Stimulated activated CD8-positive, alpha-beta memory T cell treated with anti-CD3 and anti-CD28 coated beads, Interleukin-4, amount 100 ng/mL, for 4 hours (primary cell): Measurements from ENCODE around the gene VEPH1.

Experiments used
- DNase-seq, 2 donors: peaks; one replicate each; pipeline ENCODE4 v3.0.0-alpha.2; 2020; ENCODE audit warnings: low read depth in 2 of 2, low spot score in 1 of 2

The VEPH1 gene

DNA sequence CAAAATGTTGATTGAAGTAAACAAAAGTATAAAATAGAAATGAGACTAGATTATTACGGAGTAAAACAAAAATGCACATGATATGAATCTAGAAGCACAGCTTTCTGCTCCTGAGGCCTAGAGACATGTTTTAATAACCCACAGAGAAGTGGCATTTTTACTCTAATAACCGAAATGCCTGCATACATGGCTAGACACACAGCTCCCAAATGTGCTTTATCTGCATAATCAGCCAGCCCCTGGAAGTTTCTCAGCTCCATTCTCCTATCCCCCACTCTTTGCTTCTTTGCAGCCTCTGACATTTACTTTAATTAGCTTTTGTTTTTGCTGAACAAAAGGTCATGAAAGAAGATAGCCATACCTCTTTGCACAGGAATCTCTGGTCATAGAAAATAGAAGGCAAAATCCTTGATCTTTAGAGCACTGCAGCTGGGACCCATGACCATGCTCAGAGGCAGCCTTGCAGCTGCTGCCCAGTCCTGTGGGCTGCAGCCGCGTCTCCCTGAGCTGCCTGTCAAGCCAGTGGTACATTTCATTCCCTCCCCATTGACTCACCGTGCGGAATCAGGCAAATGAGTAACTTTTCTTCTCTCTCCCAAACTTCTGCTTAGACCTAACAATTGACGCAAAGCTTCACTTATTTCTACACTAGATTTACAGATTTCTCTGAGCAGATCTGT lies at the start of gene VEPH1:
Gene VEPH1 (minus strand): TSS at position 501 of the 680 bp plus-strand sequence. CDS start 8,067 bp downstream, outside the sequence.
- no peak for DNase-seq

DNA sequence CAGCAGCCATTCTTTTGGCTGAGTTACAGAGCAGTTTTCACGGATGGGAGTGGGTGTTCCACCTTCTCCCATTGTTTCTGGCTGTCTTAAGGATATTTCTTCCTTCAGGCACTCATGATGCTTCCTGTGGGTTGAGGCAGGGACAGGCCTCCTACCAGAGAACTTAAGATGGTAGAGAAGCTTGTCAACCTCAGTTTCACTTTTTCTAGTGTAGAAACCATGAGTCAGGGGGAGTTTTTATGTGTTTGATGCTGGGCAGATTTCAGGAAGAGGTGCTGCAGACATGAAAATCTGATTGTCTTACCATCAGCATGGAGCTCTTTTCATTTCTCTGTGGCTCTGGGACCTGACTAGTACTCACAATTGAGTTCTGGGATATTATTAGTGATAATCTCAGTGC lies 48.7 kb upstream of the VEPH1 start:
- no peak for DNase-seq

DNA sequence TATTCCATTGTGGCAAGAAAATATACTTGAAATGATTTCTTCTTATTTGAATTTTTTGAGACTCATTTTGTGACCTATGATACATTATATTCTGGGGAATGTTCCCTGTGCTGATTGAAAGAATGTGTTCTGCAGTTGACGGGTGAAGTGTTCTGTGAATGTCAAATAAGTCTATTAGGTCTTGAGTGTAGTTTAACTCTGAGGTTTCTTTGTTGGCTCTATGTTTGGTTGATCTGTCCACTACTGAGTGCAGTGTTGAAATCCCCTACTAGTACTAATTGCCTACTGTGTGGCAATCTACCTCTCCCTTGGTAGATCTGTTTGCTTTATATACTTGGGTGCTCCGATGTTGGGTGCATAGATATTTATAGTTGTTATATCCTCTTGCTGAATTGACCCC lies 46.3 kb upstream of the VEPH1 start:
- no peak for DNase-seq

DNA sequence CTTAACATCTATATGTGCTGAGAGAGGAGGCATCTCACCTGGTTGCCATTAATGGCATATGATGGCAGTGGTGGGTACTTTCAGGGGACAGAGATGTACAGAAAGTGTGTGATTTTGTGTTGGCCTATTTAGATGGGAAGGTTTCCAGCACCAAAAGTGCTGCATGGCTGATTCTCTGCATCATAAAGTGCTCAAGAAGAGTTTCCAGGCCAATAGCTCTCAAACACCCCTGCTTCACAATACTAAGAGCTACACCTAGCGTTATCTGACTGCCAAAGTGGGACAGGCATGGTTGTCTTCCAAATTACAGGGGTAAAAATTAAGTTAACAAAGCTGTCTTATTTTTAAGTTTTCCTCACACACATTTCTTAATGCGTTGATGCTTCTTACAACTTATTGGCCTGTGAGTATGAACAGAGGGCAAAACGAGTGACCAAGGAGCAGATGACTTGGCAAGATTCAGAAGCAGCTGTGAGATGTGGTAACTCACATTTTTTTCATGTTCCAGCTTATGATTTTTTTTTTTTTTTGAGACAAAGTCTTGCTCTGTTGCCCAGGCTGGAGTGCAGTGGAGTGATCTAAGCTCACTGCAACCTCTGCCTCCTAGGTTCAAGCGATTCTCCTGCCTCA lies 41.4 kb upstream of the VEPH1 start:
- DNase-seq, result no peak

DNA sequence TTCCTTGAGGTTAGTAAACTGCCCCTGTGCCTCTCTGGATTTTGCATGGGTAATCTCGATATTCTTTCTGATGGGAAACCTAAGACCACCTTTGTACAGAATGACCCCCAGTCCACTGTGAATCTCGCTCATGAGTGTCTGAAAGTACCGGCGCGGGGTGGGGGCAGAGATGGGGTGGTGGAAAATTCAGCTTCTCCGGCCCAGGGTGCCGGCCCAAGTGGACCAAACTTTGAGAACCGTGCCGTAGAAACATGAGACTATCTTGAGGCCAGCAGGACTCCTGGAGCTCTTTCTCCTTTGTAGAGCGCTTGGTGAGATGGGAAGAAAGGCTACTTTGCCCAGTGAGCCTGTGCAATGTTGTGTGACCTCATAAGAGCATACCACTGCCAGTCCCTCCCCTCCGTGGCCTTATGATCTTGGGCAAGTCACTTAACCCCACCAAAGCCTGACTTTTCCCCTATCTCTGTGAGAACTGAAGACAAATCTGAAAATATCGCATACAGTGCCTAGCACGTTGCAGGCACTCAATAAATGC lies 40.4 kb upstream of the VEPH1 start:
- DNase-seq, result no peak

DNA sequence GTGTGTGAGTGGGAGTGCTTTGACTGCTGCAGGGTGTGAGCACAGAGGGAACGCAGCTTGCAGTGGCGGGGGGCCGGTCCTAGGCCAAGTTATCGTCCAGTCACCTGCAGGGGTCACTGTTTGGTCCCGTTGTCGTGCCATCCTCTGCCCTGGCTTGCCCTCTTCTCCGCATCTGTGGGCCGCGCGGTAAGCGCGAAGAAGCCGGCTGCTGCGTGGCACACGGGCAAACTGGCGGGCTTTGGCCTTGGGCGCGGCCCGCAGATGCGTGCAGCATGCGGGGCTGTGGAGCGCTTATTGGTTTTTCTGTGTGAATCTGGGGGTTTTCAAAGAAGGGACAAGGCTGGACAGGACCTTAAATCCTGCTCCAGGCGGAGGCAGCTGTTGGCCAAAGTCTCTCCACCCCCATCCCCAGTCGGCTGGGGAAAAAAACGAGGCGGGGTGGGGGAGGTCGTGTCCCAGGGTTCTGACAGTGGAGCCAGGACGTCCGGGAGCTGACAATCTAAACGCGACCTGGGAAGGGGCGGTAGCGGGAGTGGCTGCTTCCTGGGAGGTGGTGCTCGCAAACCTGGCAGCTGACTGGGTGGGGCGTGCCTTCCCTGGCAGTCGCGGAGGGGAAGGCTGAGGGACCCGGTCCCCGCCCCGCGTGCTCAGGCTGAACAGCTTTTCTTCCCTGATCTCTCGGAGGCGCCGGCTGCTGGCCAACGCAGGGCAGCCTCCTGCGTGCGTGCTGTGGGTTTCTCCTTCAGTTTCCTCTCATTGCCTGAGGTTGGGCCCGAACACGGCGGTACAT lies 39.7 kb upstream of the VEPH1 start:
- DNase-seq, result no peak

DNA sequence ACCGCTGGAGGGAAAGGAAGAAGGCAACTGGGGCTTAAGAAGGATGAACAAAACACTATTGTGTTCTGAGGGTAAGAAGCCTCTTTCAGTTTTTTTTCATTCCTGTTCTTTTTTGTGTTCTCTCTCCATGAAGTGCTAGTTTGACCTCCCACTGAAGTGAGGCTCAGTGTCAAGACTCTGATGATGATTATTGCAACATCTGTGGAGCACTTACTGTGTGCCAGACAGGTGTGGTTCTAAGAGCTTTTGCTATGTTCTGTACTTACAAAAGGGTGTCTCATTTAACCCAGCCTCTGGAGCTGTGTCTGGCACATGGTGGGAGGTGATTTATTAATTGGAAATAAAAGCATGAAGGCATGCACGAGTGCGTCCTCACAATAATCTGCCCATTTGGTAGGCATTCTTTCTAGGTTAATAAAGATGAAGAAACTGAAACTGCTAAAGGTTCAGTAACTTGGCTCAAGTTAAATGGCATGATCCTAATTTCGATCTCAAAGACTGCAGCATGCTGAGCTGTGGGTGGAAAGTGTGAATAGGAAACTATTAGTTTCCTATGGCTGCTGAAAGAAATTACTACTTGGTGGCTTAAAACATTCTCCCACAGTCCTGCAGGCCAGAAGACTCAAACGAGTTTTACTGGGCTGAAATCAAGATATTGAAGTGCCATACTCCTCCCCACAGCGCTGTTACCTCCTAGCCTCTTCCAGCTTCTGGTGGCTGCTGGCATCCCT lies 38.5 kb upstream of the VEPH1 start:
- DNase-seq, result no peak

DNA sequence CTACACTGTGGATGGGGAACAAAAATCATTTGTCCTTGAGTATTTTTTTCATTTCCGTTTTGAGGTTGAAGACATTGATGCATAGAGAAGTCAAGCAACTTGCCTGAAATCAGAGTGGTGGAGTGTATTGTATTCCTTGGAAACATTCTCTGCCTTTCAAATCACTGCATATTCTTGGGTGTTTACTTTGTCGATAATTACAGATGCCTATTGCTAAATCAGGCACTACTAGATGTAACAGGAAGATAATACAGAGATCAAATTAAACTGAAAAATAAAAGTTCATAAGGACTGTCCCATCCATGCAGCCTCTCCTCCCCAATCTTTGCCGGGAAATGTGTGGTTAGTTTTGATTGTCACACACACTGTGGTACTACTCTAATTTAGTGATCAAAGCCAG lies 37.4 kb upstream of the VEPH1 start:
- DNase-seq, result no peak

DNA sequence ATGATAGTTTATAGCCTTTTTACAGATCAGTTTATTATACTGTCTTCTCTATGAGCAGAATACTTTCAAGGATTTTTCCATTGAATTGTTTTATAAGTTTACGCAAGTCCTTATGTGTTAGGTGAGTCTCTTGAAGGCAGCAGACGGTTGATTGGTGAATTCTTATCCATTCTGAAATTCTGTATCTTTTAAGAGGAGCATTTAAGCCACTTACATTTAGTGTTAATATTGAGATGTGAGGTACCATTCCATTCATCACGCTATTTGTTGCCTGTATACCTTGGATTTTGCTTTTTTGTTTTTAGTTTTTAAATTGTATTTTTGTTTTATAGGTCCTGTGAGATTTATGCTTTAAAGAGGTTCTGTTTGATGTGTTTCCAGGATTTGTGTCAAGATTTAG lies 32.5 kb upstream of the VEPH1 start:
- no peak for DNase-seq

DNA sequence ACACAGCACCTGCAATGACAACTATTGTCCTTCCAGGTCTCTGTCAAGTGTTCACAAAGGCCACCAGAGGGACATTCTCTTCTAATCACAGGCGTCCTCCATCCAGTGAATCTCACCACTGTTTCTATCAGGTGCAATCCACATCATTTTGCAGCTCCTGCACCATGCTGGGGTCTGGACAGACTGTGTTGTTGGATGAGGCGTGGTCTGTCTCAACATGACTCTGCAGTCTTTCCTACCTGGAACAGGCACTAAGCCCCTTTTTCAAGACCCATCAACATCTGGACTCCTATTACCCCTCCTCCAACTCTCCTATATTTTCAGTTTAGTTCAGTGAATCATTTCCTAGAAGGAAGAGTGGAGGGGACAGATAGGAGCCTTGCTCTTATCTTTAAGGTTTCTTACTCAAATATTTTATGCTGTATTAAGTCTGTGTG lies 31.5 kb upstream of the VEPH1 start:
- no peak for DNase-seq

DNA sequence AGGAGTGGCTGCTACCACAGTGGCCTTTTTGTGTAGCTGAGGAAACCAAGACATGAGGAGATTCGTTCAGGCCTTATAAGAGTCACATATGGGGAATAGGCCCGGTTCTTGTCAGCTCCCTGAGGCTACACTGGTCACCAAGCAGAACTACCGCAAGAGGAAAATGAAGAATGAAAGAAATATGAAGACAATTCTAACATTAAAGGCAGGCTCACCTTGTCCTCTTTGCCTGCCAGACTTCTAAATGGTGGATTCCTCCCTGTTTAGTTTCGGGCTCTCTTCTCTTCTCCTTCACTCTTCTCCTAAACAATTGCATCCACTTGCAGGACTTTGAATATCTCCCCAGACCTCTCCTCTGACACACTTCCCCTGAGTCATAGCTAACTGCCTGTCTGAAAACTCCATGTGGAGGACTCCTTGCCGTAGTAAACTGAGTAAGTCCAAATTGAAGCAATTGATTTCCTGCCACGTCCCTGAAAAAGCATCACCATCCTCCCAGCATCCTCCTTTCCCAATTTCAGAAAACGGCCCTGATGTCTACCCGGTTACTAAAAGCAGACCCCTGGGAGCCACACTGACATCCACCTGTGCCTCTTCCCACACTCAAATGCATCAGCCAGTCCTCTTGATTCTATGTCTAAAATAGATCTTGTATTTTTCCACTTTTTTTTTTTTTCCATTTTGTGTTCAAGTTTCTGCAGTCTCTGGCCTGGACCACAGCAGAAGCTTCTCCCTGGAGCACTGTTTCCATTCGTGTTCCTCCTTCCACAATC lies 30.3 kb upstream of the VEPH1 start:
- no peak for DNase-seq

DNA sequence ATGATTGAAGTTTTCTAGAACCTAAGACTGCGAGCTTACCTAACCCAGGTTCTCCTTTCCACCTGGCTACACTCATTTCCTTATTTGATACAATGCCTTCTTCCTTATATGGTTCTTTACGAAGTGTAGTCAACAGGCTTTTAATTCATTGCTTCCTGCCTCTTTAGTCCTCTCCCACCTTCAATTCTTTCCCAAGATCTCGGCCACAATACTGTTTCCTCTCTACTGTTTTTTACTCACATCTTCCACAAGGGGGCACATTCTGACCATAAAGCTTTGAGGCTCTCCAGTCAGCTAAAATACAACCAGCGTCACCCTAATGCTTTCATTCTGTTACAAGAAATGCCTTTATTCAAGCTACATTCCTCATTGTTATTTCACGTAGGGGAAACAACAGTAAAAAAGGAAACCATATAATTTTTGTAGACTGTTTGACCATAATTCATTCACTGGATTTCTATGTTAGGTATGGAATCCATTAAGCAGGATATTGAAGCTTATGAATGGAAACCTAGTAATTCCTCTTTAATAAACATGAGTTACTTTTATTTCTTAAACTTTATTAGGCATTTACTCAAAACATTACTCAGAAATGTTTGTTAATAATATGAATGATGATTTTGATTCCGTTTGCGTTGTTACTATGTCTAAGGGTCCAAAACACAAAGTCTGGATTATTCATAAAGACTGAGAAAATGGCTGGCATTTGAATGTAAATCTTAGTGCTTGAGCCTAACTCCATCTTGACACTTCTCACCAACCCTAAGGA lies 29.5 kb upstream of the VEPH1 start:
- DNase-seq, result no peak

DNA sequence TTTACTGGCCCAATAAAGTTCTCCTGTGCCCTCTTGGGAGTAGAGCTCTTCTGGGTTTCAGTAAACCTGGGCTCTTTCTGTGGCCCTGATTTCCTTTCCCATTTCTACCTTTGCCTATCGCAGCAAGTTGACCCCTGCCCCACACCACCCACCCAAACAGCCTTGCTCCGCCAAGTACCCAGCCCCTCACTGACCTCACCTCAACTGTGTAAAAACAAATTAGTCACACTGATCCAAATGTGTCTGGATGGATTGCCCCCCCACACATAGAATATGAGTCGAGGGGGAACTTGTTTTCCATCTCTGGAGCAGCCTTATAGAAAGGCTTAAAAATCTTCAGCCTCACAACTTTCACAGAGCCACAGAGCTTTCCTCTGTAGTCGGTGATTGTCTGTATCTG lies 28.6 kb upstream of the VEPH1 start:
- DNase-seq, result no peak

DNA sequence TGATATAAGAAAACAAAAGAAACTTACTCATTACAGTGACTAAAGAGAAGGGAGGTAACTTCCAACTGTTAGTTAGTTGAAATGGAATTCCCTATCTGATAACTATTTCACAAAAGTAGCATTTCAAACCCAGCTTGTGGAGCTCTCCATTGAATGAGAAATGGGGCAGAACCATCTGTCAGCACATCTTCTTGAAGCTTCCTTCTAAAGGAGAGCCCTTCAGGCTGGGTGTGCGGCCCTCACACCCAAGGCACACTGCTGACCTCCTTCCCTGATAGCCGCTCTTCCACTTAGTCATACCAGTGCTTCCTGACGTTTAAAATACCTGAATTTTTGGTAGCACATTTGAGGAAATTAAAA lies 28.1 kb upstream of the VEPH1 start:
- DNase-seq, result no peak

DNA sequence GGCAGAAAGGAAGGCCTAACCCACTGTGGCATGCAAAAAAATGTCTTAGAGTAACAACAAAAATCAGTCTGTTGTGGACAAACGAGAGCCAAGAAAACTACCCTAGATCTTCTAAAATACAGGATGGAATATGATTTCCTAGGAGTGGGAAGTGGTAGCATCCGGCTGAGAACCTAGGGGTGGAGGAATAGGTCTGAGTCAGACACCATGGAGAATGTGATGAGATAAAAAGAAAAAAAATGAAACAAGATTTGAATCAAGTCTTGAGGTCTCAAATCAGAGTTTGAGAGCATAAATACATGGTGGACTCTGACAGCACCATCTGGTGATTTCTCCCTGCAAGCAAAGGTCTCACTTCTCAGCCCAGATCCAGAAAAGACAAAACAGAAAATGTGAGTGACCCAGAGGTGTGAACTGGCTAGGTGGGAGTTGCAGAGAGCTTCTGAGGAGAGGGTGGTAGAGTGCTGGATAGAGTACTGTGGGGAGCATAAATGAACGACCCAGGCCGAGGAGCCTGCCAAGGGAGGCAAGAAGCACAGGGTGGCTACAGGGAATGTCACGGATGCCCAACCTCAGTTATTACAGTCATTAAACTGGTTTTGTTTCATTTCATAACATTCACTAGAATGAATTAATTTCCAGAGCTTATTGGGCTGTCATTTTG lies 27.6 kb upstream of the VEPH1 start:
- DNase-seq, result no peak

DNA sequence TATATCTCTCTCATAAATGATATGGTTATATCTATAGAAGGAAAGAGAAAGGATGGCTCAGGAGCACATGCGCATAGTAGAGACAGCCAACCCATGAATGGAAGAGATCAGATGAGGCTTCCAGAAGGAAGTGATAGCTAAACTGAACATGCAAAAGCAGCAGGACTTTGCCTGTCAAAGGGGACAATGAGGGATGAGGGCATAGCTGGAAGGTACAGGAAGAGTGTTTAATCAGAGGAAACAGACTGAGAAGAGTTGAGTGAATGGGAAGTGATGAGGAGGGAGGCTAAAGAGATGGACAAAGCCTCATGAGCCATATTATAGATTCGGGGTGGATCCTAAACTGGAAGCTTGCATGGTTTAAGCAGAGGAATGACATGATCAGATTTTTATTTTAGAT lies 26.5 kb upstream of the VEPH1 start:
- no peak for DNase-seq

DNA sequence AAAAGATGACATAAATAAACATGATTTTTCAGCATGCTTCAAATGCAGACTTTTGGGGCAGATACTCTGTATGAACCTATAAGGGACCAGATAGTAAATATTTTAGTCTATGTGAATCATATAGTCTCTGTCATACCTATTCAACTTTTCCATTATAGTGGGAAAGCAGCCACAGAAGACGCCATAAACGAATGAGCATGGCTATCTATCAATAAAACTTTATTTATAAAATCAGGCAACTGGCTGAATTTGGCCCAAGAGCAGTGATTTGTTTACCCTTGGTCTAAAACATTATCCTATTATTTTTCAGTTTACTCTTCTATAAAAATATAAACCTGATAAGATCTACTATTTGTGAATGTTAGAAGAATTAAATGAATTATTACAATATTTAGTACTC lies 25.9 kb upstream of the VEPH1 start:
- no peak for DNase-seq

DNA sequence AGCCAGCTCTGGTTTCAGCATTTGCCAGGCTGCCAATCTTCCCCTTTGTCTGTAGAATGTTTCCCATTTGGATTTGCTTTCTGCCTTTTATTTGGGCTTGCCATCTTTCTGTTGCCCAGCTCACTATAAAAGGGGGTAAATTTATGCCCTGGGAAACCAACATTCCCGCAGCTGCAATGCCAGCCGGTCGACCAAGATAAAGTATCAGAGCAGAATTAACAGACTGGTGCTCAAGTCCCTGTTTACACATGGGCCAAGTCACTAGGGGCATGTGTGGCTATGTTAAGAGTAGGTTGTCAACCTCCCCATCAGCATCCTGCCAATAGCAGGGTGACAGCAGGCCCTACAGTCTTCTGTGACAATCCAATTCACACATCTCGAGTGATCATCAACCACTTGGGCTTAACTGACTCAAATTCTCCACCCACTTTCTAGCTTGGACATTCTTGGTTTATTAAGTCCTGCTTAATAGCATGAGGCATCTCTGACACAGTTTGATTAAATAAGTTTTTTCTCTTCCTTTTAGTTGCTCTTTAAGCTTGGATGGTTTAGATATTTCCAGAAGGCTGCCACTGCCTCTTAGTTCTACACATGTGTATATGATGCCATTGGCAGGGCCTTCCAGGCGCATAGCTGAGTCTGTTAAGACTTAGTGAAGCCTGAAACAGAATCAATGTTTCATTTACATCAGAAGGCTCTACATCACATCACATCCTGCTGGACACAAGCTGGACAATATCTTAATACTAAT lies 24.1 kb upstream of the VEPH1 start:
- no peak for DNase-seq

DNA sequence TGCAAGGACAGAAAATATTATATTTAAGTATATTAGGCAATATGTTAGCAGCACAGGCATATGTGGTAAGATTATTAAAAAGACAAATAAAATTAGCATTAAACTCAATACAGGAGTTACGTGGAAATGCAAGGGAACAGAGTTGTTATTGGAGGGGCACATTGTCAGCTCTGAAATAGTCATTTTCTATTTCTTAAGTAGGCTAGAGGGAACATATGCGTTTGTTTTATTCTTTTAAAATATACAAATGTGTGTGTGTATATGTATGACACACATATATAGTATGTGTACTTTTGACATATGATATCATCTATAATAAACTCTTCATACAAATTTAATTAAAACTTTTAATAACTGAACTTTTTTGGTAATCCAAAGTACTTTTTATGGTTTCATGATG lies 22.8 kb upstream of the VEPH1 start:
- DNase-seq, result no peak
